Measurements from ENCODE around the gene GDE1.
A peak's percentile ranks its signal among the peaks of the same experiment; 100 is the strongest.

GDE1 gene

GRCh38 chr16:19522397-19522732 lies 467 bp upstream of the GDE1 start:
- ChIA-PET POLR2A (no interaction called here), CTCF (interaction anchor here (3.1 kb wide), 1 partner anchor 19 kb away, joined by 30 read pairs; no protein-coding TSS in a partner anchor)
- DNase-seq (ENCODE audit: low read depth, low spot score): no peak
- peak overlapping the region; percentile 95 for H3K4me3 ChIP-seq (ENCODE audit: low read depth, low read length)
- no peak for TF ChIP-seq CTCF (IDR thresholded peaks at IDR 0.05; ENCODE audit: insufficient read depth, low read length, missing control alignments)

DNA sequence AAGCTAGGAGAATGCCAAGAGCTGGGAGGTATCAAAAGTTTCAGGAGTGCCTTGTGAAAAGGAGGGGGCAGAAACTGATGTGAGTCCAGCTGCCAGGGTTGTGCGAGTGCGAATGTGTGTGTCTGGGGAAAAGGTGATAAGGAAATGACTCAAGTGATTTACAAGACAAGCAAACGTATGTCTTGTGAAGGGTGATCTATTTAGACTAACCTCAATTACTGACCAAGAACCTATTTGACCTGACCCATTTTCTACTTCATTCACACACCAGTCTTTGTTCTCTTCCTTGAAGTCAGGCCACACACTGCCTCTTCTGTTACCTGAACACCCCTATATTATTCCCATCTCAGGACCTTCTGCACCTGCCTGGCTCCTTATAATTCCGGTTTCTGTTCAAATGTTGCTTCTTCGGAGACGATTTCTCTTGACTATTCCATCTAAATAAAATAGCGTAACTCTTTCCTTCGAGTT lies 1.0 kb downstream of the GDE1 start:
- no peak for DNase-seq (ENCODE audit: low read depth, low spot score)
- POLR2A ChIA-PET: interaction anchor here (0.7 to 0.8 kb wide), 2 partner anchors 18 to 1579 kb away, joined by 3 read pairs; no protein-coding TSS in a partner anchor
- CTCF ChIA-PET: interaction anchor here (1.0 to 3.1 kb wide), 3 partner anchors 14 to 33 kb away, joined by 3 to 30 read pairs (median 3); no protein-coding TSS in a partner anchor
- TF ChIP-seq CTCF (IDR thresholded peaks at IDR 0.05; ENCODE audit: insufficient read depth, low read length, missing control alignments): no peak
- H3K4me3 ChIP-seq (ENCODE audit: low read depth, low read length): peak overlapping the region; percentile 95

GRCh38 chr16:19518388-19518787 lies 3.5 kb downstream of the GDE1 start:
- no peak for DNase-seq (ENCODE audit: low read depth, low spot score)
- ChIA-PET CTCF (interaction anchor here (1.2 to 6.9 kb wide), 2 partner anchors 10 to 15 kb away, joined by 3 to 59 read pairs; no protein-coding TSS in a partner anchor), POLR2A (interaction anchor here (0.6 kb wide), 1 partner anchor 39 kb away, joined by 3 read pairs; no protein-coding TSS in a partner anchor)
- no peak overlapping the region for H3K4me3 ChIP-seq (ENCODE audit: low read depth, low read length)
- no peak for TF ChIP-seq CTCF (IDR thresholded peaks at IDR 0.05; ENCODE audit: insufficient read depth, low read length, missing control alignments)

- no peak for DNase-seq (ENCODE audit: low read depth, low spot score)
- ChIA-PET CTCF (interaction anchor here (6.9 kb wide), 1 partner anchor 14 kb away, joined by 59 read pairs; no protein-coding TSS in a partner anchor), POLR2A (no interaction called here)
- no peak overlapping the region for H3K4me3 ChIP-seq (ENCODE audit: low read depth, low read length)
- TF ChIP-seq CTCF (IDR thresholded peaks at IDR 0.05; ENCODE audit: insufficient read depth, low read length, missing control alignments): no peak
These were observed 4.3 kb downstream of the GDE1 start for GRCh38 chr16:19517424-19518089.

DNA sequence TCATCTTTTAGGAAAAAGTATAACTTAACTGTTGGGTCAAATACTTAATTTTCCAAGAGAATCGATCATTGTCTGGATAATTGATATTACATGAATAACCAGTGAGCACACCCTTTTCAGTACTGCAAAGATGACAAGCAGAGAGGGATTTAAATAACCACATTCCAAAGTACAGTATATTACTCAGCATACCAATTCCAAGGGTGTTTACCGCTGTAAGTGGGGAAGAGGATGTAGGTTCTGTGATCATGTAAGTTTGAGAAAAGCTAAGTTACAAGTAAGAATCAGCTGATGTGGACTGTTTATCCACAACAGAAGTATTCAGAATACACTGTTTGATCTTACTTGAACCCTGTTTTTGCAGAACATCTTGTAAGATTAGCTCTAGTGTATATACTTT lies 6.1 kb downstream of the GDE1 start:
- TF ChIP-seq CTCF (IDR thresholded peaks at IDR 0.05; ENCODE audit: insufficient read depth, low read length, missing control alignments): no peak
- POLR2A ChIA-PET: no interaction called here
- H3K4me3 ChIP-seq (ENCODE audit: low read depth, low read length): no peak overlapping the region
- CTCF ChIA-PET: interaction anchor here (0.8 to 6.9 kb wide), 2 partner anchors 12 to 430 kb away, joined by 3 to 59 read pairs; no protein-coding TSS in a partner anchor
- no peak for DNase-seq (ENCODE audit: low read depth, low spot score)

DNA sequence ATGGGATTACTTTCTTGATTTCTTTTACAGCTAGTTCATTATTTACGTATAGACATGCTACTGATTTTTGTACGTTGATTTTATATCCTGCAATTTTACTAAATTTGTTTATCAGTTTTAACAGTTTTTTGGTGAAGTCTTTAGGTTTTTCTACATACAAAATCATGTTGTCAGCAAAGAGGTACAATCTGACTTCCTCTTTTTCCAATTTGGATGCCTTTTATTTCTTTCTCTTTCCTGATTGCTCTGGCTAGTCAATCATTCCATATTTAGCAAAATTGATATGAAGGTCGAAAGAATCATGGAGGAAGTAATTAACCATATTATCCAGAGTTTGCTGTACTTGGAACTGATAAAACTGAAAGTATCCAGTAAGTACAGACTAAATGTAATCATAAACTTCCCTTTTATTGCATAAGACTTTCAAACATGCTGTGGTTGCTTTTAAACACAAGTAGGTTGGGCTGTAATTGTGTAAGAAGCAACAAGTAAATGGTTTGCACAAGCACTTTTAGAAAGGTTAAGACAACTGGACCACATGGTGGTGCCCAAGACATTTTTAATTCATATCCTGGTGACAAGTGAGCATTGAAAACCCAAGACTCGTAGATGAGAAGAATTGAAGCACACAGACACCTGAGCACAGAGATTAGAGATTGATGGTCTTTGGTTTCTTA lies 8.4 kb downstream of the GDE1 start:
- POLR2A ChIA-PET: interaction anchor here (0.6 kb wide), 1 partner anchor 372 kb away, joined by 3 read pairs; no protein-coding TSS in a partner anchor
- TF ChIP-seq CTCF (IDR thresholded peaks at IDR 0.05; ENCODE audit: insufficient read depth, low read length, missing control alignments): no peak
- CTCF ChIA-PET: interaction anchor here (6.9 kb wide), 1 partner anchor 10 kb away, joined by 59 read pairs; no protein-coding TSS in a partner anchor
- no peak overlapping the region for H3K4me3 ChIP-seq (ENCODE audit: low read depth, low read length)
- no peak for DNase-seq (ENCODE audit: low read depth, low spot score)

Data from AG04449 (cell line).